GM12892 (cell line): ENCODE measurements around the gene MXI1.

Experiments
- POLR2A ChIP-seq: IDR thresholded peaks from 2 replicates; pipeline ENCODE4 v1.6.1; 2011; ENCODE audit warnings: low read depth, low read length, control low read depth
- POLR2AphosphoS5 ChIP-seq: IDR thresholded peaks from 2 replicates; pipeline ENCODE4 v1.6.1; 2011; ENCODE audit warnings: low read depth, low read length, control low read depth
- TAF1 ChIP-seq: IDR thresholded peaks from 2 replicates; pipeline ENCODE4 v1.6.1; 2011; ENCODE audit warnings: low read depth, mild to moderate bottlenecking, control low read depth, low read length, borderline replicate concordance

- TF ChIP-seq POLR2A (no peak), TAF1 (no peak), POLR2AphosphoS5 (no peak)
Observed at GRCh38 chr10:110244550-110244949, 37.1 kb downstream of the MXI1 start.
